NCI-H774 (cell line): ENCODE results near the gene IRAK2.

Experiments used
- DNase-seq: peaks from one replicate; lab custom pipeline; 2025; lab: John Stamatoyannopoulos, UW

Gene IRAK2

GRCh38 chr3:10224794-10225665, 60.3 kb downstream of the IRAK2 start:
- DNase-seq = peak; percentile 60

GRCh38 chr3:10226293-10226692, 61.6 kb downstream of the IRAK2 start:
- no peak for DNase-seq

- no peak for DNase-seq
Measured at GRCh38 chr3:10228248-10228950, 63.7 kb downstream of the IRAK2 start.

- no peak for DNase-seq
Measured at GRCh38 chr3:10229576-10229975, 64.9 kb downstream of the IRAK2 start.

GRCh38 chr3:10232137-10232536, 67.4 kb downstream of the IRAK2 start:
- DNase-seq = no peak

GRCh38 chr3:10233988-10234387, 69.3 kb downstream of the IRAK2 start:
- no peak for DNase-seq

- no peak for DNase-seq
Measured at GRCh38 chr3:10234526-10235230, 70.0 kb downstream of the IRAK2 start.

GRCh38 chr3:10235551-10235950, 70.8 kb downstream of the IRAK2 start:
- no peak for DNase-seq

- no peak for DNase-seq
Measured at GRCh38 chr3:10238345-10239183, 73.8 kb downstream of the IRAK2 start.

GRCh38 chr3:10240799-10241198, 76.1 kb downstream of the IRAK2 start:
- DNase-seq = no peak

- no peak for DNase-seq
Measured at GRCh38 chr3:10242182-10243065, 77.7 kb downstream of the IRAK2 start.

GRCh38 chr3:10244009-10244408, 79.3 kb downstream of the IRAK2 start:
- no peak for DNase-seq

GRCh38 chr3:10245081-10245712, 80.5 kb downstream of the IRAK2 start:
- DNase-seq = no peak

GRCh38 chr3:10247679-10248183, 83.0 kb downstream of the IRAK2 start:
- DNase-seq = no peak

- DNase-seq = peak; percentile 96
Measured at GRCh38 chr3:10248184-10248983, 83.7 kb downstream of the IRAK2 start, which contains the start of gene TATDN2. Gene TATDN2 (plus strand): TSS chr3:10248459. CDS start chr3:10249201, 742 bp downstream.

GRCh38 chr3:10248984-10249748, 84.4 kb downstream of the IRAK2 start:
- DNase-seq = no peak

- DNase-seq = no peak
Measured at GRCh38 chr3:10249833-10250232, 85.1 kb downstream of the IRAK2 start.

GRCh38 chr3:10251006-10251405, 86.3 kb downstream of the IRAK2 start:
- no peak for DNase-seq
